CMK (cell line): ENCODE results near the gene LPCAT1.
"Not testable (repeated sequence)": the region's sequence is repeated elsewhere in the genome, so short reads cannot be mapped to it uniquely, and the experiment has no call there.

ENCODE experiments used
- DNase-seq: peaks from one replicate; pipeline ENCODE4 v3.0.0-alpha.2; 2010; ENCODE audit warnings: low read depth

Gene LPCAT1

DNA sequence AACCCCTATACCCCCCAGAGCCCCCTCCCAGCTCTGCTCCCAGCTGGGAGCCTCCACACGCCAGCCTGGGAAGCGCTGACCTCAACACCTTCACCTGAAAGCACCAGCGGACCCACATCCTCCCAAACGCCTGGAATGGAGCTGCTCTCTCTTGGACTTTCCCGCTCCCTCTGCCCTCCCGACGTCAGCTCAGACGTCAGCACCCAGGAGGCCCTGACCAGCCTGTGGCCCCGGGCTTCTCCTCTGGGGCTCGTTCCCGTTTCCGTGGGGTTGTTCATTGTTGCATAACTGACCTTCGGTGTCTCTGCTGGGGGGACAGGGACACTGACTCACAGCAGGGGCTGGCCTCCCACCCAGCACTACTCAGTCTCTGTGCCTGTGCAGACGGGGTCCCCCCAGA lies 43.5 kb downstream of the LPCAT1 start:
- DNase-seq: no peak

DNA sequence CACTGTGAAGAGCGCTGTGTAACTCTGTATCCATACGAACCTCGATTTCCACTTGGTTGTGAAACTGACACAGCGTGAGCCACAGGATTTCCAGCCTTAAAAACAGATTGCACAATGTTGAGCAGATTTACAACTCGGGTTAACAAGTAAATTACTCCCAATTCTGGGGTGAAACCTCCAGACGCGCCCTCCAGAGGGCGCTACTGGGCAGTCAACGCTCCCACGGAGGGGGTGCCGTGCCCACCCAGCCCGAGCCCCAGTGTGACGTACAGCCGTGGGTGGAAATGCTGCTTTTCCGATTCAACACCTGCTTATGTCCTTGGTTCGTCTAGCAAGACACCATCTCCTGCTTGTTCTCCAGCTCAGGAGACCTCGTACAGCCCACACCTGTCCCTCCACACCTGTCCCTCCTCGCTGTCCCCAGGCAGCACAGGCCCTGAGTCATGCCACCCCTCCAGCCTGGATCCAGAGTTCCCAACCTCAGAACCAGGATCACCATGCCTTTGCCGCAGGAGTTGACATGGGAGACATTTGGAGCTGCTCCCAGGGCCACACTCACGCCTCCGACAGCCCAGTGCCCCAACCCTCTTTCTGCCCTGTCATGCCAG lies 44.1 kb downstream of the LPCAT1 start:
- DNase-seq: no peak

DNA sequence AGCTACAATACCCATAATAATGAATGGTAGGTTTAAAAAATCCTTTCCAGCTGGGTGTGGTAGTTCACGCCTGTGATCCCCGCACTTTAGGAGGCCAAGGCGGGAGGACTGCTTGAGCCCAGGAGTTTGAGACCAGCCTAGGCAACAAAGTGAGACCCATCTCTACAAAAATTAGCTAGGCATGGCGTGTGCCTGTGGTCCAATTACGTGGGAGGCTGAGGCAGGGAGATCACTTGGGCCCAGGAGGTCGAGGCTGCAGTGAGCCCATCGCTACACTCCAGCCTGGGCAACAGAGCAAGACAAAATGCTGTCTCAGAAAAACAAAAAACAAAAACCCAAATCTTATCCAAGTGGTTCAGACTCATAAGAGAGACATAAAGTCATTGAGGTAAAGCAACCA lies 44.7 kb downstream of the LPCAT1 start:
- no peak for DNase-seq

DNA sequence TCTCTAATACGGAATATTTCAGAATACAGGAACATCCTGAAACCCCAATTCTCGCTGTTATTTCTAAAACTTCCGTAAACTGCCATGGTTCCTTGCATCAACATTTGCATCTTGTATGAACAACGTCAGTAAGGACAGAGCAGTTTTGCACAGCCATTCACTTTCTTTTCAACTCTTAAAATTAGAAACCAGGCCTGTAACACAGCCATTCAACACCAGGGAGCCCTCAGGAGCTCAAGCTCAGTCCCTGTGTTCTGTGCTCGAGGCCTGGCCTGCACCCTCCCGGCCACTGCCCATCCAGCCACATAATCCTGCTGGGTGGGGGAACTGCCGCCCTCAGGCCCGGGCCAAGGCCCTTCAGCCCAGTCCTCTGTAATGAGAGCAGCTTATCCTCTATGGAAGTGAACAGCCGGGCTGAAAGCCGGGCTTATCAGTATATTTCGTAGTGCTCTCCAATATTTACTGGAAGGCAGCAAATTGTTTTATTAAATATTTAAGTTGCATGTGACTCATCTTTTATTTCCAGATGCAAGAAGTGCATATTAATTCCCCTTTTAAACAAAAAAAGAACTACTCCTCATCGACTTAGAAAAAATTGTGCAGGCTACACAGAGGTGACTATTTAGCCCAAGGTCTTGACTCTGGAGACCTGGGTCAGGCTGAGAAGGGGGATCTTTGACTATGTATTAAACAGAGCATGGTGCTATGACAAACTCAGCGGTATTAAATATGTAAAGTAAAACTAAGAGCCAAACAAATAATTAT lies 45.3 kb downstream of the LPCAT1 start:
- no peak for DNase-seq

DNA sequence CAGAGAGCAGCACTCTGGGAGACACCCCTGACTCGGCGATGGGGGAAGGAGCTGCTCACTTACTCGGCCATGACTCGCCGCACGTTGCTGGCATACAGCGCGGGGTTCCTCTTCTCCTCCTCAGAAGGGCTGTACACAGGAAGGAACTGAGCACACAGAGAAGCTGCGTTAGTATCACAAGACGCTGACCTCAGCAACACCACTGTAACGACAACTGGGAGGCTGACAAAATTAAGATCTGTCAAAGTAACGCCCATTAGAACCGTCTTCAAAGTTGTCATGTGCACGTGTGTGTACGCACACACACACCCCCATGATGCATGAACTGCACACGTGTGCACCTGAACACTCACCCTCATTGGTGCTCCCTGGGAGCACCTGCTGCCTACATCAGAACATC lies 46.4 kb downstream of the LPCAT1 start:
- DNase-seq: no peak

DNA sequence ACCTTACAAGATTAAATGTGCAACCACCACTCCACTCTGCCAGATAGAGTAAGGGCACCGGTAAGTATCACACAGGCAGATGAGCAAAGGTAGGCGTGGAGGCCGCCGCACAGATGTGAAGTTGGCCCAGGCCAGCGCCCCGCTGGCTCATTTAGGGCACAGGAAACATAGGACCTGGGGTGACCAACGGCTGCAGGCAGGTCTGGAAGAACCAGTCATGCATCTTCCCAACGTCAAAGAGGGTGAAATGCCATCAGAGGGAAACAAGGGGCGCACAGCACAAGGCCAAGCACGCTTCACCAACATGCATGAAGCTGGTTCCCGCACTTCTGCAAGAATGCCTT lies 46.8 kb downstream of the LPCAT1 start:
- no peak for DNase-seq

DNA sequence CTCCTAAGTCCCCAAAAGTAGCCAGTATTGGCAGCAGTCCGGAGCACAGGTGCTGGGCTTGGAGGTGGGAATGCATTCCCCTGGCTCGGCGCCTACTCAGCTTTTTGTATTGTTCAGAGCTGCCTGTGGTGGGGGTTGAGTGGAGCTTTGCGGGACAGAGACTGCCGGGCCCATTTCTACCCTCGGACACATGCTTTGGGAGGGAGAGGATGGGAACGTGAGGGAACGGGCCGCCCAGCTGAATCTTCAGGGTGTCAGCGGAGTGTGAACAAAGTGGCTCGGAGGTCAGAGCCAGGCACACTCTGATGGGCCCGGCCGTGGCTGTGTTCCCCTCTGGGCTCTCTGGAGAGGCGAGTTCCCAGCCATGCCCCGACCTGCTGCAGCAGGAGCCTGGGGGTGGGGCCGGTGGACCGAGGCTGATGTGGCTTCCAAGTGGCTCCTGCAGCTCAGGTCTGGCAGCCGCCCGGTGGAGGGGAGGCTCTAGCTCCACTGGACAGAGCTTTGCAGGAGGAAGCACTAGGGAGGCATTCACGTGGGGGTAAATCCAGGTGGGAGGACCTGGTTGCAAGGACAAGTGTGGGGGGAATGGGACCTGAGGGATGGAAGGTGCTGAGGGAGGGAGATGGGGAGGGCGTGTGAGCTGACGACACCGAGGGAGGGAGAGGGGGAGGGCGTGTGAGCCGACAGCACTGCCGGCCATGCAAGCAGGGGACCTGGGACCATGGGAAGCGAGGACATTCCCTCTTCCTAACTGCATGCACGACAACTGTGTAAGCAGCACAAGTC lies 47.4 kb downstream of the LPCAT1 start:
- no peak for DNase-seq

DNA sequence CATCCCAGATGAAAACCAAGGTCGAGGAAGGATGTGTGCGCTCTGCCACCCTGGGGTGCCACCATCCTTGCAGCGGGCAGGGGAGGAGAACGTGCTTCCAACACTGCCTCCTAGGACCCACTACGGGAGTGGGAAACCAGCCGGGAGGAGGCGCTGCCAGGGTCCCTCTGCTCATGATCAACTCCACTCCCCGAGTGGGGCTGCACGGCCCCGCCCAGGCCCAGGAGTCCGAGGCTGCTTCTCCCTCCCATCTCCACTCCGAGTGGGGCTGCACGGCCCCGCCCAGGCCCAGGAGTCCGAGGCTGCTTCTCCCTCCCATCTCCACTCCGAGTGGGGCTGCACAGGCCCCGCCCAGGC lies 48.2 kb downstream of the LPCAT1 start:
- DNase-seq: not testable (repeated sequence)

DNA sequence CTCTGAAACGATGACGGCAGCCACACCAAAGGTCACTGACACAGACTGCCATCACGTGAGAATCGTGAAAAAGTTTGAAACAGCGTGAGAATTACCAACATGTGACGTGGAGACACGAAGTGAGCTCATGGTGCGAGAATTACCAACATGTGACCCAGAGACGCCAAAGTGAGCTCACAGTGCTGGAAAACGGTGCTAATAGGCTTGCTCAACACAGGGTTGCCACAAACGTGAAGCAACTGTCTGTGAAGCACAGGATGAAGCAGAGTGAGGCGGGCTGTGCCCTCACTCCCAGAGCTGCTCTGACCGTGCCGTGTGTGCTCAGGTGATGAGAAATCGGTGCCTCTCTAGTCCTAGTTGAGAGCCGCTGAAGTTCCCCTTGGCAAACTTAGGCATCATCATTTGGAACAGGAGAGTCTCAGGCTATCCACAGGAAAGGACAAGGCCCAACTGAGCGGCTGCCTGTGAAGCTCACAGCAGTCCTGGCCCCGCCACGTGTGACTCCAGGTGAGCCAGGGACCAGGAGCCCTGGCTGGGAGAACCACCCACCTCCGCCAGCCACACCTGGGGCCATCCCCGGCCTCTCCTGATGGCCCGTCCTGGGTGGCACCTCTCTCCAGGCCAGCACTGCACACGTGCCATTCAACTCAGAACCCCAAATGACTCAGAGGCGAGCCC lies 48.8 kb downstream of the LPCAT1 start:
- no peak for DNase-seq

DNA sequence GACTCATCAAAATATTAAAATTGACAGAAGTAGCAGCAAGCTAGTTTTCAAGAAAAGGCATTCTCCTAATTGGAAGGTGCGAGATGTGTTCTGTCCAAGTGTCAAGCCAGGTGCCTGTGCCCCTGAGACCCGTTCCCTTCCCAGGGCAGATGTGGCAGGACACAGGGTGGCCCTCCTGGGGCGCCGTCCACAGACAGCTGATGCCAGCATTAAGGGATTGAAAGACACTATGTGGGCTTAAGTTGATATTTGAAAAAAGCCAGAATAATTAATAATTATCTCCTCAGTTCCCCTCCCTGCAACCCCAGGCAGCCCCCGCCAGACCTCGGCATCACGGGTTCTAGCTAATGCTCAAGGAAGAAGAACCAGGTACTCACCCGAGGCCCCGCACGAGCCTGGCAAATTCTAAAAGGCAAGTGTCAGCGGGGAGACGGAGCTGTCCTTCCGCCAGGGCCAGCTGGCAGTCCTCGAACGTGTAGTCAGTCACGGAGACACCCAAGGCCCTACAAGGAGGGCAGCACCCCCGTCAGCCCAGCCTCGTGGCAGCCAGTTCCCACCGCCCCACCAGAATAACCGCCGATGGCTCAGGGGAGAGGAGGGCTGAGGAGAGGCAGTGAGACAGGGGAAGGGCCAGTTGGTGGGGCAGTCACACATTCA lies 49.4 kb downstream of the LPCAT1 start:
- DNase-seq: no peak

DNA sequence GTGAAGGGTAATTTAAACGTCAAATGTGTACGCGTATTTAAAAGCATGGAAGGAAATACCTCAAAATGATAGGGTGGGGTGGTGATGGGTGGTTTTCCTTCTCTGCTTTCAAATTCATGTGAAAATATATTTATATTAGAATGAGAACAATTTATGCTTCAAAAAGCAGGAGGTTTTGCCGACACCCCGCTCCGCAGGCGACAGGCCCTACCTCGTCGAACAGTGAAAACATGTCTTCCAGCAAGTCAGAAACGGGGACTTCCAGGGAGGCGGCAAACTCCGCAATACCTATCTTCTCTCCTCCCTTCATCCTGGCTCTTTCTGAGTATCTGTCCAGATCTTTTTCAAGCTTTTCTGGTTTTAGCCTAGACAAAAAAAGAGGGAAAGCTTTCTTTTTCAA lies 50.0 kb downstream of the LPCAT1 start:
- DNase-seq: no peak

DNA sequence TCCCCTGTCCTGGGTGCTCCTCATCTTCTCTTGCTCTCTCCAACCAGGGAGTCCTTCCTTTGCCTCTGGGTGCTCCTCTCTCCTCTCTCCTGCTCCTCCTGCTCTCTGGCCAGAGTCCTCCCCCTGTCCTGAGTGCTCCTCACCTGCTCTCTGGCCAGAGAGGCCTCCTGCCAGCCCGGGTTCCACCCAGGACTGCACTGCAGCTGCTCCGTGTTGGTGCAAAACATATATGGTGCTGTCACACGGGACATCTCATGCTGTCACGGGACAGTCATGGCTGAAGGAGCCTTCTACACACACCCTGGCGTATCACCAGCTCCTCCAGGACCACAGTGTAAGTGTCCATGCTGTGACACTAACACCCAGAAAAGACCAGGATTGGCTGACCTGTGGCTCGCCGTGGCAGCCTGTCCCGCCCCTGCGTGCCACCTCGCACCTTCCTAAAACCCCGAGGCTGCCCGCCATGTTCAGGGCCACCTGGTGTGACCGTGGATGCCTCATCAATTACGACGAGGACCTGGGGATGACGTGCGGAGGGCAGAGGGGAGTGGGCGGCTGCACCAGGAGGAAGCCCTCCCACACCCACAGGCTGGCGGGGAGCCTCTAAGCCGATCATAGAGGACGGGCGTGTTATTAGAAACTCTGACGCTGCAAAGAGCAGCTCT lies 50.7 kb downstream of the LPCAT1 start:
- DNase-seq: no peak

DNA sequence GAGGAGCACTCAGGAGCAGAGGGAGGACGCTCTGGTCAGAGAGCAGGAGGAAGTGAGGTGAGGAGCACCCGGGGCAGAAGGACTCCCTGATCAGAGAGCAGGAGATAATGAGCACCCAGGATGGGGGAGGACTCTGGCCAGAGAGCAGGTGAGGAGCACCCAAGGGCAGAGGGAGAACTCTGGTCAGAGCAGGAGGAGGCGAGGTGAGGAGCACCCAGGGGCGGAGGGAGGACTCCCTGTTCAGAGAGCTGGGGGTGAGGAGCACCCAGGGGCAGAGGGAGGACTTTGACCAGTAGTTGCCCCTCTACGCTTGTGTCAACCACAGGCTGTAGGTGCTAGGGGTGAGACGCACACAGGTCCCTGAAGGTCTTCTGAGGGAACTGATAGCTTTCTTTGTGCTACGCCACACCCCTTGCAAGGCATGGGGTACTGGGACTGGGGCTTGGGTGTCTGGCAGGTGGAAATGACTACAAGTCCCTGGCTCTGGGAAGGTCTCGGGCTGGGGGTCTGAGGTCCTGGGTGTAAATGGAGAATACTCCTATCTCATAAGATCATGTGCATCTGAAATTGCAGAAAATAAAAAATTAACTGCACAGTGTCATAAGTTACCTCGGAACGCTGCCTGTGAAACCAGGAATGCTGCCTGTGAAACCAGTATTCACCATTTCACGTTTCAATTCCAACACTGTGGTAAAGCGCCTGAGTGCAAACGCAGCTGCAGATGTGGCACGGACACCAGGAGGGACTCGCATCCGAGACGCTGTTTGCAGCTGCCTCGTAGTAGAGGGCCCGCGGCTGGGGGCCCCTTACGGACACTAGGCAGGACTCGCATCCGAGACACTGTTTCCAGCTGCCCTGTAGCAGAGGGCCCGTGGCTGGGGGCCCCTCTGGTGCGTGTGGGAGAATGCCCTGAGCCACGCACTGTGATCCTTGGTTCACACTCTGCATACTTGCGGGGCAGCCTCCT lies 51.5 kb downstream of the LPCAT1 start:
- no peak for DNase-seq

DNA sequence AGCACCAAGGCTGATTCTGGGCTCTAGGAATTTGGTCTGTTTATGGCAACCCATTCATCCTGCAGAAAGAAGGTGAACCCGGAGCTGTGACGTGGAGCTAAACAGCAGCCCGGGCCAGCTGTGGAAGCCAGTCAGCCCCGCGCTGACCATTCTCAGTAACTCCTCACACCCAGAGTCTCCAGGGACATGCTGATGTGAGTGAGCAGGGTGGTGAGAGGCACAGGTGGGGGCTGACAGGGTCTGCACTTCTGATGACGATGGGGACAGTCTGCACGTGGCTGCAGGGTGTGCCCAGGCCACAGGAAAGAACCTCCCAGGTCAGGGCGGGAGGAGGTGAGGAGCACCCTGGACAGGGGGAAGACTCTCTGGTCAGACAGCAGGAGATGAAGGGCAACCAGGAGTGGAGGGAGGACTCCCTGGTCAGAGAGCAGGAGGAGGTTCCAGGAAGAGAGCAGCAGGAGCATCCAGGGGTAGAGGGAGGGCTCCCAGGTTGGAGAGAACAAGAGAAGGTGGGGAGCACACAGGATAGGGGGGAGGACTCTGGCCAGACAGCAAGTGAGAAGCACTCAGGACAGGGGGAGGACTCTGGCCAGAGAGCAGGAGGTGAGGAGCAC lies 52.4 kb downstream of the LPCAT1 start:
- DNase-seq: no peak

DNA sequence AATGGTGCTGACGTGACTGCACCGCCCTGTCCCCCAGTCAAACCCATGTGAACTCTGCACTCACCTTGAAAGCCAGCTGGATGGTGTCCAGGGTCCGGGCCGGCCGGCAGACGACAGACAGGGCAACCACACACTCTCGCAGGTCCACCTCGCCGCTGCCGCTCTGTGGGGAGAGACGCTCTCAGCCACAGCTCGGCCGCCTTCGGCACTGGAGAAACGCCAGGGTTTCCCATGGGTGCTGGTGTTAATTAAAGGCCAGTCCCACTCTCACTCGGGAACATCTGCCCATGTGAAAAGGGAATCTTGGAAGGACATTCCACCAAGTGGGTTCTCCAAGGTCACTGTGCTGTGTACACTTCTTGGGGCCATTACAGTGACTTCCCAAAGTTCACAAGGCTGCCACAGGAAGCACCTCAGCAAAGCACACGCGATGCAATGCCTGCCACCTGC lies 53.0 kb downstream of the LPCAT1 start:
- no peak for DNase-seq

DNA sequence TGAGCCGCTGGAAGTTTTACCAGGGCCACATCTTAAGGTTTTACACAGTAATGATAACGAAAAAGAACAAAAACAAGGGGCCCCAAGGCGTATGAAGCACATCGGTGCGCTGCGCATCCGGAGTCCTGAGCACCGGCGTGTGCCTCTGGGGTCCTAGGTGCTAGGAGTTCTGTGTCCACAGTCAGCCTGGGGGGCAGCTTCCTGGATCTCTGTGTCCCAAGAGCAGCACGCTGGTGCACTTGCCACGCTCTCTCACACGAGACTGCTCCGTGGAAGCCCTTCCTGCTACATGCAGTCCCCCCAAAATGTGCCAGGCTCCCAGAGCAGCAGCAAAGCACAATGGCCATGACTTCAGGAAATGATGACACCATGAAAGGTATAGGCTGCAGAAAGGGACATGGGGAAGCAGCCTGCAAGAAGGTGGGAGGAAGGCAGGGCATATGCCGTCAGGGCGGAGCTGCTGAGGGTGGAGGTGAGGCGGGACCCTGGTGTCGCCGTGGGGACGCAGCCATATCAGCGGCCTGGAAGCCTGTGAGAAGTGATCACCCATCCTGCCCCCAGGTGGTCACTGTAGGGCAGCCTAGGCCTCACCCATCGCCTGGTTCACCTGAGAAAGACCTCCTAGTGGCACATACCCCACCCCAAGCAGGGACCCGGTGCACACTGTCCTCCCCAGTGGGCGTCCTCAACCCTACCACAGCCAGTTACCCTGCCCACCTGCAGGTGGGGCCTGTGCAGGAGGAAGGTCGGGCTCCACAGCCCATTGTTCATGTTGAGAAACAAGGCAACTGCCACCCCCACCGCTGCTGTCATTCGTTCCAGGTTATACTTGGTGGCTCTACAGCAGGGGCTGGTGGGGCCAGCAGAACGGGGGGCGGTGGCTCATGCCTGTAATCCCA lies 54.9 kb downstream of the LPCAT1 start:
- no peak for DNase-seq

DNA sequence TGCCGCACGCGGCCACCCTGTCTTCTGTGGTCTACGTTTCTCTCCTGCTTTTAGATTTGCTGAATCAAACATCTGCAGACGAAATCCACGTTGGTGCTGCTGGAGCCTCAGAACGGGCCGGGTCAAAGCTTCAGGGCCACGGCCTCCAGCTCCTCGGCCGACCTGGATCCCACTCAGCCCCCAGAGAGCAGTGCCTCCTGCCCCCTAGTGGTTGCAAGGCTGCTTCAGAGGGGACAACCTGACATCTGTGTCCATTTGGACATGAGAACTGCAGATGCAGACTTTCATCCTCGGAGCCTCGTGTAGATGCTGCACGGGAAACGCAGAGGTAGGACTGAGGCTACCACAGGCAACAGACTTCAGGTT lies 55.5 kb downstream of the LPCAT1 start:
- DNase-seq: no peak

DNA sequence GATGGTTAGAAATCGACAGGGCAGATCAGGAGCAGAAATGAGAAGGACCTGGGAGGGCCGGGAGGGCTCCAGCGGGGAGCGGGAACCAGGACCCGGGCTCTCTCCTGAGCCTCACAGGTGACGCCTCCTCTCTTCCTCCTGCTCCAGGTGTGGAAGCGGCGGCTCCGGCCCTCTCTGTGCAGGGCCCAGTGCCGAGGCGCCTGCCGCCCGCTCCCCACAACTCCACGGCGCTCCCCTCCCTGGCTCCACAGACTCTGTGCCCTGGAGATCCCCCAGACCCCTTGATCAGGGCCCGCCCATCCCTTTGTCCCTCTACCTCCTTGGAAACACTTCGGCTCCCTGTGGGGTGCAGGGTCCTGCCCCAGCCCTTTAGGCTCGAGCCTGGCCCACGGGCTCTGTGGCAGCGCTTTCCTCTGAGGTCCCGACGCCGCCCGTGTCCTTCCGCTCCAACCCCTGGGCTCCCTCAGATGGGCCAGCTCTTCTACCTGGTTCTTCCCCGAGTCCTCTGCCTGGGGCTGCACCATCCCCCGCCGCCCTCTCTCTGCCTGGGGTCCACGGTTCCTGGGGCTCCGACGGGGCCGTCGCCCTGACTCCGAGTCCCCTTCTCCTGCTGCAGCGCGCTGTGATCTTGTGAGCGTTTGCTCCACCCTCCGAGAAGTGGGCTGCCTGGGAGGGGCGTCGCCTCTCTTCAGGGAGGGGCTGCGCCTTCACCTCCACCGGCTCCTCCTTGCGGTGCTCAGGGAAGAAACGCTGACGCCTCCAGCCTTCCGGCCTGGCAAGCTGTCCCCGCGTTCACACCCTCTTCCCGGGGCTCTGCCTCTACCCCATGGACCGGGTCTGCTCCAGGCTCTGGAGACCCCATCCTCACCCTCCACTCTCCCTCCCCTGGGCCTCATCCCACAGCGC lies 56.2 kb downstream of the LPCAT1 start:
- no peak for DNase-seq
